HG03280 (cell line): ENCODE measurements around the gene ACTN2.
"Not testable (repeated sequence)": the region's sequence is repeated elsewhere in the genome, so short reads cannot be mapped to it uniquely, and the experiment has no call there.

Source experiments
- ATAC-seq: cut with Tn5 transposase; IDR thresholded peaks from one replicate; pipeline ENCODE4 v1.9.1; 2021; ENCODE audit warnings: mild to moderate bottlenecking, moderate library complexity; ENCODE audit not compliant: unreplicated experiment

Gene ACTN2

DNA sequence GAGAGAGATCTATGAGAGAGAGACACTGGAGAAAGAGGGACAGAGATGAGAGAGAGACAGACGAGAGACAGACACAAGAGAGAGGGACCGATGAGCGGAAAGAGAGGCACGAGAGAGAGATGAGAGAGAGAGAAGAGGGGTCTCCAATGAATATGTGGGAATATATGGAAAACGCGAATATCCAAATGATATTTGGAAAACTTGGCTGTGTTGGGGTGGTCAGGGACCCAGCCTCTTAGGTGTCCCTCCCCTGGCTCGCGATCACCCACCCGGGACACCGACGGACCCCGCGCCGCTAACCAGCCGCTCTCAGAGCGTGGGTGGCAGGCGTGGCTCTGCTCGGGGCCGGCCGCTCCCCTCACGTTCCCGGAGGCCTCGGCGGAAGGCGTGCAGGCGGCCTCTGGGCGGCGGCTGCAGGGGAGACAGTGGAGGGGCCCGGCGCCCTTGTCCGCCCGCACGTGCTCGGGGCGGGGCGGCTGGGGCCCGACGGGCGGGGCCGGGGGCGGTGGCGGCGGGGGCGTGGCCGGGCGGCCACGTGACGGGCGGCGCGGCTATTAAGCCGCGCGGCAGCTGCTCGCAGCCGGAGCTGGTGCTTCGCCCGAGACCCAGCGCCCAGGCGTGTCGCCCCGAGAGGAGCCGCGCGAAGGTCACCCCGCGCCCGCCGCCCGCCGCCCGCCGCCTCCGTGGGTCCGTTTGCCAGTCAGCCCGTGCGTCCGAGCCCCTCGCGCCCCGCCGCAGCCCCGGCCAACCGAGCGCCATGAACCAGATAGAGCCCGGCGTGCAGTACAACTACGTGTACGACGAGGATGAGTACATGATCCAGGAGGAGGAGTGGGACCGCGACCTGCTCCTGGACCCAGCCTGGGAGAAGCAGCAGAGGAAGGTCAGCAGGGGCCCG is at the start of gene ACTN2:
ACTN2 (plus strand) TSS at position 583 of the 898 bp plus-strand sequence; CDS start at position 758, 175 bp downstream.
- ATAC-seq, result peak; percentile 78

DNA sequence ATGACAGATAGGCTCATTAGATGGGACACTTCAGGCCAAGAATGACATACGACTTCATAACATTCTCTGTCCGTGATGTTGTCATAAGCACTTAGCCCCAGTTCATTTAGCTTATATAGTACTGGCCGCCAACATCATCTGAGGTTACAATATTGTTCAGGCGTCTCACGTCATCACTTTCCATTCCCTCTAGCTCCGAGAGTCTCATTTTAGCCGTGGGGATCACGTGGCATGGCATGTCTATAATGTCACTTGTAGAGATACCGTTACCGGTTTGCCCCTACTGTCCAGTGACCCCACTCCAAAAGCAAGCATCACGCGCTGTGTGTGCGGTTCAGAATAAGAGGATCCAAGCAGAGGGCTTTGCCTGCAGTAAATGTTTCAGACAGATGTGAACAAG is 47.4 kb upstream of the ACTN2 start:
- ATAC-seq, result no peak

DNA sequence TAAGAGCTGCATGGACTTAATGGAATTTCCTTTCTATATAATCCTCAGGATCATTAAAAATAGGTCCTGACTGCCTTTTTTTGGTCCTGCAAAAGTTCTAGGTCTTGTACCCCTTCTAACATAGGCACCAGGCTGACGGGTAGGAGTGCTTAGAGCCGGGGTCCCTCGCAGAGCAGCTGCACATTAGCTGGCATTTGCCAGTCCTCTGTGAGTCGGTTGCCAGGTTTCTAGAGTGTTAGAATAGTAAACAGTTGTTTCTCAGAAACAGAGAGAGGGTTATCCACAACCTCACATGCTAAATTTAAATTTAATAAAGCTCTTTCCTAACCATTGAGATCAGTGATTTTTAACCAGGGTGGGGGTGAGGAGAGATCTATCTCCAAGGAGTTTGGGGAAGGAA is 46.6 kb upstream of the ACTN2 start:
- ATAC-seq, result no peak

DNA sequence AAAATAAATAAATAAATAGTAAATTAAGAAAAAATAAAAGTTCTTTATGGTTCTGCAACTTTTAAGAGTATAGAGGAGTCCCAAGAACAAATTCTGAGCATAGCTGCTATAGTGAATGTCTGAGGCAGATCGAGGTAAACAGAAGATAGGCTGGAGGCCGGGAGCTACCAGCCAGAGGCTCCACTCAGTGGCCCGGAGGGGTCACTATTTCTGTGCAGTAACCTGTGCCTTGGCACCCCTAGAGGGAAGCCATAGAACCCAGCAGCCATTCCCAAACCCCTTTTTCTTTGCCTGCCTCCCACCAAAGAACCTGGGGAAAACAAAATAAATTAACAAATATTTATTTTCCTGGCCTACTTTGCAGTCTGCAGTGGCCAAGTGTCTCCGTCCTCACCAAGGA is 43.5 kb upstream of the ACTN2 start:
- no peak for ATAC-seq

DNA sequence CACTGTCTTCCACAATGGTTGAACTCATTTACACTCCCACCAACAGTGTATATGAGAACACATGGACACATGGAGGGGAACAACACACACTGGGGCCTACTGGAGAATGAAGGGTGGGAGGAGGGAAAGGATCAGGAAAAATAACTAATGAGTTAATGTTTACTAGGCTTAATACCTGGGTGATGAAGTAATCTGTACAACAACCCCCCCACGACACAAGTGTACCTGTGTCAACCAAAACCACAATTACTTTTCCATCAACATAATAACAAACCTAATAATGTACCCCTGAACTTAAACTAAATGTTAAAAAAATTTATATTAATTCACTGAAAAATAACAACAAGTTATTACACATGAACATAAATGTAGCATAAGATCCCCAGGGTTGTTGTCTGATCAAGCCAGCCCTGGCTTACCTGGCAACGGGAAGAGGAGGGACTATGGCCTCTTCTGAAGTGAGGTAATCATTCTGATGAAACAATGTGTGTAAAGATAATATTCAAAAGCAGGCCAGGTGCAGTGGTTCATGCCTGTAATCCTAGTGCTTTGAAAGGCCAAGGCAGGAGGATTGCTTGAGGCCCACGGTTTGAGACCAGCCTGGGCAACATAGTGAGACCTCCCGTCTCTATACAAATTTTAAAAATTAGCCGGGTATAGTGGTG is 41.2 kb upstream of the ACTN2 start:
- ATAC-seq, result no peak

DNA sequence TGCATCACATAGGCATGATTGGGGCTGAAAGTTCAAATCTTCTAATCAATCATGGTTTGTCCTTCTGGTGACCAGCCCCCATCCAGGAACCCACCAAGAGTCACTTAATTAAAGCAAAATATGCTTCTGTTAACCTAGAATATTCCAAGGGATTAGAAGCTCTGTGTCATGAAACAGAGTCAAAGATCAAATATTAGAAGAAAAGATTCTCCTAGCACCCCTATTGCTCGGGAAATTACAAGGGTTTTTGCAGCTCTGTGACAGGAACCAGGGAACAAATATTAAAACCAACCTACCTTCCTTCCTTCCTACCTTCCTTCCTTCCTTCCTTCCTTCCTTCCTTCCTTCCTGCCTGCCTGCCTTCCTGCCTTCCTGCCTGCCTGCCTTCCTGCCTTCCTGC is 31.8 kb upstream of the ACTN2 start:
- ATAC-seq, result no peak

DNA sequence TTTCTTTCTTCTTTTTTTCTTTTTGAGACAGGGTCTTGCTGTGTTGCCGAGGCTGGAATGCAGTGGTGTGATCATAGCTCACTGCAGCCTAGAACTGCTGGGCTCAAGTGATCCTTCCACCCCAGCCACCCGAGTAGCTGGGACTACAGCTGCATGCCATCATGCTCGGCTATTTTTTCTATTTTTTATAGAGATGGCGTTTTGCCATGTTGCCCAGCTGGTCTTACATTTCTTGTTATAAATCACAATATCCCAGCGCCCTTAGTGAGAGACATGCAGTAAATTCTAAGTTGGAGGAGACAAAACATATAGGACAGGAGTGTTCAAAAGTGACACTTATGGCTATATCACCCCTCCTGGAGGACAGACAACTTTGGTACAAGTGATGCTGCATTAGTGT is 31.3 kb upstream of the ACTN2 start:
- no peak for ATAC-seq

DNA sequence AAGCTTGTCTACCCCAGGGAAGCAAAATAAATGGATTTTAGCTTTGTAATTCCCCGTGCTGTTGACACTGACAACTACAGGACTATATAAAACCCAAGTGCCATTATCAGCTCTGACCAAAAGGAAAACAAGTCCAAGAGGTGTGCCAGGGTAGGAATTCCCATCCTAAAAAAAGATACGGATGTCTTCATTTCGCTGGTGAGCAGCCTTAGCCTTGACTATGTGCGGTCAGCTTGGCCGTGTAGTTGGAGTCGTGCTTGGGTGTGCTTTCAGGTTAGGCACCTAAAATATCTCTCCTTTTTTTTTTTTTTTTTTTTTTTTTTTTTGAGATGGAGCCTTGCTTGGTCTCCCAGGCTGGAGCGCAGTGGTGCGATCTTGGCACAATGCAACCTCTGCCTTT is 28.9 kb upstream of the ACTN2 start:
- ATAC-seq, result no peak

DNA sequence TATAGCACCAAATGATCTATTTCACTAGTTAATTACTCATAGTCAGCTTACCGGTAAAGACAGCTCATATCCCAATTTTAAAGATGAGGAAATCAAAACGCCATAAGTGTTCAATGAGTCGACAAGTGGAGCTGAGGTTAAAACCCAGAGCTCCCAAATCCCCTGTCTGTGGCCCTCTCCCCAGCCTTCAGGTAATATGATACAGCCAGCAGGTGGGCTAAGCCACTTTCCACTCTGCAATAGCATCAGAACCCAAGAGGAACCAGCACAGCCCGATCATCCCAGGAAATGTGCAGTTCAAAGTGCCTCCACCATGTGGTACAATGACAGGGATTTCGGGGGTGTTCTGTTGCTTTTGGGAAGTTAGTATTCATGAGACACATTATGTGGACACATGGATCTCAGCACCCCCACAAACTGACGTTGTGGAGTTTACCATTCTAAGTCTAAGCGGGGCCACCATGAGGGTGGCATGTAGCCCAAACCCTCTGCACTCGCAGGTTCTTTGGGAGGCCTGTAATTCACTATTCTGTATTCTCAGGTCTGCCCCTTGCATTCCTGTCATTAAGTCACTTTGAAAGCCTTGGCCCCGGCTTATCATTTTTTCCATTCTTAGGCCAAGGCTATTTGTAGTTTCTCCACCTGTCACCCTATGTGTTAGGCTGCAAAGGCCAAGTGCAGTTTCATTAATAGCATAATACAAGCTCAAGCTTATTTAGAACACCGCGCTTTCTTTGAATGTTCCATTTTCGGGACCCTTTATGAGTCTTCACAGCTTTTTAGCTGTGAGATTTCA is 26.3 kb upstream of the ACTN2 start:
- no peak for ATAC-seq

DNA sequence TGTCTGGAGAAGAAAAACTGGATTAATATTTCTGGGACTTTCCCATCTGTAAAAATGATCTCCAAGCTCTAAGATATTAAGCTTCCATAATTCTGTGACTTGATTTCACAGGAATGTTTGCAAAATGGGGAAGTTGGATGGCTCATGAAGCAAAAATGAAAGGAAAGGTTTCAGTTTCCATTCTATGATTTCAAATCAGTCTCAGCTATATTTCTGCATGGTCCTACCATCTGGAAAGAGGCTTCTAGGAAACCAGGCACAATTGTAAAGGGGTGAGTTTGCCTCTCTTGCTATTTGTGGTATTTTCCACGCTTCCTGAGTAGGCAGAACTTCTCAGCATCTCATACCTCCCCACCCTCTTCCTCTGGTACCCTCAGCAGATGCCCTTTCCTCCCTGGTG is 22.4 kb upstream of the ACTN2 start:
- ATAC-seq, result no peak

DNA sequence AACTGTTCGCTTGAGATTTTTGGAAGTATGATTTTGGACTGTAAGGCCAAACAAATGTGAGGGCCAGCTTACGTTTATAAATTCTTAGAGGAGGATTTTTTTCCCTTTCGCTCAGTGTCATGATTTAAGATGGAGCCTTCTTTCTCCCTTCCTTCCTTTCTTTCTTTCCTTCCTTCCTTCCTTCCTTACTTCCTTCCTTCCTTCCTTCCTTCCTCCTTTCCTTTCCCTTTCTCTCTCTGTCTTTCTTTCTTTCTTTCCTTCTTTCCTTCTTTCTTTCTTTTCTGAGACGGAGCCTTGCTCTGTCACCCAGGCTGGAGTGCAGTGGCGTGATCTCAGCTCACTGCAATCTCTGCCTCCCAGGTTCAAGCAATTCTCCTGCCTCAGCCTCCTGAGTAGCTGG is 17.4 kb upstream of the ACTN2 start:
- not testable (repeated sequence) for ATAC-seq

DNA sequence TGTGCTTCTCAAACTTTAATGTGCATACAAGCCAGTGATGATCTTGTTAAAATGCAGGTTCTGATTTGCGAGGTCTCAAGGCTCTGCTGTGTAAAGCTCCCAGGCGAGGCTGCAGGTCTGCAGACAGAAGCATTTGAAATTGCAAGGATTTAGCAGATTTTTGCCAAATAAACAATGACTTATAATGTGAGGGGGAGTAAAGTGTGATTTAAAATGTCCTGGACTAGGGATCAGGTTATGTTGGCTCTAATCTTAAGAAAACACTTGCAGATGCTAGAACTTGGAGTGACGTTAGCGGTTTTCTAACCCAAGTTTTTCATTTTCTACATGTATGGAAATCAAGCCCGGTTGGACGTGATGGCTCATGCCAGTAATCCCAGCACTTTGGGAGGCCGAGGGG is 16.2 kb upstream of the ACTN2 start:
- no peak for ATAC-seq

DNA sequence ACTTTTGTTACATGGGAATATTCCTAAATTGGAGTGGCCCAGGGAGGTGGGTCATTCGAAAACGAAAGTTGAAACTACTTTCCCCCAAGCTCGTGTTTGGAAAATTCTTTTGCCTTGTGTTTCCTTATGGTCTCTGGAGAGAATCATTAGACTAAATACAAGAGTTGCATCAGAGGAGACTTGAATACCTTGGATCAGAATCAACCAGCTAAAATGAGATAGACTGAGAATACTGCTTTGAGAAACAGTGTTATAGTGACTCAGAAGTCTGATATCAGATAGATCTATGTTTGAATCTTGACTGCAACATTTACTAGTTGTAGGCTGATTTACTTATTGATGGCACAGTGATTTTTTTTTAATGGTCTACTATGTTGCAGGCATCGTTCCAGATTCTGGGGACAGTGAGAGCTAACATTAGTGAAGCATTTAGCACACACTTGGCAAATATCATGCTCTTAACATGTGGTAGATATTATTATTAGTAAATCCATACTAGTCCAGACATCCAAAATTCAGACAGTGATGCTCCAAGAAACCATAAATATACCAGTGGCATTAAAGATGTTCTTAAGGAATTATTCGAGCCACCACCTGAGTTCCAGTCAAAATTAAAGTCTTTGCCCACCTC is 12.9 kb upstream of the ACTN2 start:
- ATAC-seq, result no peak

DNA sequence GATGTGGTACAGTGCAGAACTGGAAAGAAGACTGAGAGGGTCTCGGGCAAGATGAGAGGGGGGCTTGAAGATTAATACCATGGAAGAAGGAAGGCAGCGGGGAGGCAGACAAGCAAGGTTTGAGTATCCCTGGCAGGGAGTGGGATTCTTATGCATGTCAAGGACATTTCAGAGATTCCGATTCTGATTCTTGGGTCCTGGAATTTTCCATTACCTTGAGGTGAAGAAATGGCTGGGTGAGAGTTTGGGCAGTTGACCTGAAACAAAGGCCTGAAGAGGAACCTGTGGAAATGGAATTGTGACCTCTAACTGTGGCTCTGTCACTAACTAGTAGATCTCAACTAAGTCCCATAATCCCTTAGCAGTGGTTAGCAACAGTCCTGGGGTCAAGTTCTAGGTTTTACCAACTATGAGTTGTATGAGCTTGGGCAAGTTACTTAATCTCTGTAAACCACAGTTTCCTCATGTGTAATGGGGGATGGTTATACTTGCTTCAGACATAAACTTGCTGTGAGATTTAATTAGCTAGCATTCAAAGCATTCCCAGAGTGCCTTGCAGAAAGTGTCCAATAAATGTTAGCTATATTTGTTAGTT is 8.6 kb upstream of the ACTN2 start:
- ATAC-seq, result no peak

DNA sequence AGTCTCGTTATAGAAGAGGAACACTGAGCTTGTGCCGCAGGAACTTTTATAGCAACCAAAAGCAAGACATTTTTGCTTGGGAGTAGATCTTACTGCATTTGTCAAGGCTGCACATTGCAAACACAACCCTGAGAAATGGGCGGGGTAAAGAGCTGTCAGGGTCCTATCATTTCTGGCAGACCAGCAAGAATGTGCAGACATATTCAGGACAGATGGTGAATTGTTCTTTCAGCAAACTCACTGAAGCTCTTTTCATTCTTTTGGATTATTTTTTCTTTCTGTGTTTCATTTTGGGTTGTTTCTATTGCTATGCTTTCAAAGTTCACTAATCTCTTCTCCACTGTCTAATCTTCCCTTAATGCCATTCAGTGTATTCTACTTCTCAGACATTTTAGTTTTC is 5.1 kb upstream of the ACTN2 start:
- ATAC-seq, result no peak

DNA sequence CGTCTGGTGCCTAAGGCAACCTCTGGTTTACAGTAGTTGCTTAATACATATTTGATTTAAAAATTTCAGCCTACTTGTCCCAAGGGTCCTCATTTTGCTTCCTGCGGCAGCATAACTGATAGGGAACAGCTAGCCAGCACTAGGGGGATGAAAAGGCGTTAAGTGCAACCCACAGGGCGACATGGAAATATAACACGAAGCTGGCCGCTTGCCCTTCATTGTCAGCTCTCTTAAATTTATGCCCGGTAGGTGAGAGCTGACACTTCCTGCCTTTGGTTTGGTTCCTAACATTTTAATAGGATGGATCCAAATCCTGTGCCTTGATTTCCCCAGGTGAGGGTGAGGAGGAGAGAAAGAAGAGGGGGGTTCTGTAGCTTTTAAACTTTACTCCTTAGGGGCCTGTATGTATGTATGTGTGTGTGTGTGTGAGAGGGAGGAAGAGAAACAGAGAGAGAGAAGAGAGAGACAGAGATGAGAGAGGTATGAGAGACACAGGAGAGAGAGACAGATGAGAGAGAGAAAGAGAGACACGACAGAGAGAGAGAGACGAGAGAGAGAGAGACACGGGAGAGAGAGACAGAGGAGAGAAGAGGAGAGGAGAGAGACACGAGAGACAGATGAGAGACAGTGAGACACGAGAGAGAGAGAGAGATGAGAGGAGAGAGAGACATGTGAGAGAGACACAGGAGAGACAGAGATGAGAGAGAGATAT is 938 bp upstream of the ACTN2 start:
- no peak for ATAC-seq

DNA sequence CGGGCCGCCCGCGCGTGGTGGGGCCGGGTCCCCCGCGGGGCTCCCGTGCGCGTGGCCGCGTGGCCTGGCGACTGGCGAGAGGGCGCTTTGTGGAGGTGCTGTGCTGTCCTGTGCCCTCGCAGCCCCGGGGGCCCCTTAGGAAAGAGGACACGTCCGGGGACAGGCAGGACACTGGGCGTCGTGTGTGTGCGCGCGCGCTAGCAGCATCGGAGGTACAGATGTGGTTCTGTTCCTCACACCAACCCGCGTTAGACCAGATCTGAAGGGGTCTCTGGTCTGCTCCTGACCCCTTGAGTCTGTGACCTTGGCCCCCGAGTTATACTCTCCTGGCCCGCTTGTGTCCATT is 489 bp downstream of the ACTN2 start:
- ATAC-seq, result no peak

DNA sequence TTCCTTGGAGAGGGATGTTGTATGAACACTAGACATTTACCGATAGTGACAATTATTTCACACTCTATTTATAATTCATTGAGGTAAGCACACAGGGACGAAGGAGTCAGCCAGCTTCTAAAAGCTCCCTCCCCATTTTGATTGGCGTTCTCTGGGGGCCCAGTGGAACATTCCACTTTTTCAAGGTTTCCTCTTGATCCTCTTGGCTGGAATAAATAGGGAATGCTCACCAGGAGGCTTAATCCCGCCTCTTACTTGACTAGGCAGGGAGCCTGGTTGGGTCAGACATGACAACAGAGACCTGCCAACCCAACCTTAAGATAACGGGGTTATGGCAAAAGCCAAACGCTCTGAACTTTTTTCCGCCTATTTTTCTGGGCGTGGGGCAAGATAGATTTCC is 974 bp downstream of the ACTN2 start:
- no peak for ATAC-seq

DNA sequence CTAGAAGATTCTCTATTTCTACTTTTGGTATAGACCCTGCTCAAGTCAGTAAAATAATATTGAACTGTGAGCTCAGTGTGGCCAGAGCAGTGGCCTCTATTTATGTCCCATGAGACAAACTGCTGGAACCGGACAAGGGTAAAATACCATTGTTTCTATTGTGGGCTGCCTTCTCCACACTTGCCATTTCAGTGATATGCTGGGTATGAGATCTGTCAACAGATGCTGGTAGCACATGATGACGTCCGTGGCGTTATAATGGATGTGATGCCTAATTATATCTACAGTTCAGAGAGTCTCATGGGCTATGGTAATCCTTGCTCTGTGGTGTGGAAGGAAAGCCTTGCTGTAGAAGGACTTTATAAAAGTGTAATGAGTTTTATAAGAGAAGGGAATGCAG is 2.4 kb downstream of the ACTN2 start:
- ATAC-seq, result no peak
